Ovary (tissue), 3 donors: ENCODE data around the gene ZMYND10.

Experiments used
- CTCF ChIP-seq, 3 donors: fragments of 450-650 bp in 2 of 3; fragments of 200-600 bp in 1 of 3; IDR thresholded peaks; one replicate each; pipeline versions ENCODE4 v1.5.1 to v1.8.0; 2016 to 2022; ENCODE audit warnings: antibody characterized with exemption in 3 of 3, mild to moderate bottlenecking in 1 of 3
- EP300 ChIP-seq: sonication (generic); formaldehyde crosslinking; IDR thresholded peaks from one replicate; pipeline ENCODE4 v1.6.1; 2017; ENCODE audit warnings: antibody characterized with exemption
- POLR2A ChIP-seq: fragments of 450-650 bp; IDR thresholded peaks from one replicate; pipeline ENCODE4 v1.6.1; 2017; ENCODE audit warnings: antibody characterized with exemption, mild to moderate bottlenecking, moderate library complexity
- donor health status: DM: no; HTN: no; CAD: no.

- no peak for TF ChIP-seq EP300
- no peak for TF ChIP-seq CTCF (IDR thresholded peaks at IDR 0.05)
- TF ChIP-seq POLR2A: no peak
Observed at GRCh38 chr3:50325113-50325480, 20.4 kb downstream of the ZMYND10 start.
